K562 (cell line): Measurements from ENCODE around the gene MPC2. TPM values are rescaled to one million over a fixed set of nuclear protein-coding genes. Genes with fewer than 3 reads are reported as not detected.

Experiments used
- EP300 ChIP-seq: IDR thresholded peaks from 2 replicates; pipeline ENCODE4 v1.6.1; 2012; ENCODE audit warnings: low read length, improper control_type of control experiment
- EP400 ChIP-seq: fragments of 450-650 bp; IDR thresholded peaks from 2 replicates; pipeline ENCODE4 v1.6.1; 2017; ENCODE audit warnings: antibody characterized with exemption, mild to moderate bottlenecking, moderate library complexity
- ESRRB ChIP-seq: fragments of 250-450 bp; sonication (Bioruptor Pico); IDR thresholded peaks from 2 replicates; pipeline ENCODE4 v1.5.0; 2020; ENCODE audit warnings: mild to moderate bottlenecking, moderate library complexity, borderline replicate concordance
- FOXK2 ChIP-seq, 2 experiments: fragments of 450-650 bp; IDR thresholded peaks in 1 of 2; conservative IDR thresholded peaks in 1 of 2; 2 replicates each; pipeline ENCODE4 v1.6.1; 2016; ENCODE audit warnings: low read depth in 2 of 2, mild to moderate bottlenecking in 1 of 2
- FUS ChIP-seq: fragments of 200-400 bp; formaldehyde crosslinking; optimal IDR thresholded peaks from 2 replicates; pipeline ENCODE3; 2017; ENCODE audit warnings: low read depth, low read length
- JUN ChIP-seq, 2 experiments: sonication (generic) in 1 of 2; formaldehyde crosslinking in 1 of 2; IDR thresholded peaks; 2 replicates each; pipeline versions ENCODE4 v1.6.1 to v1.8.0; 2012 to 2022; ENCODE audit warnings: borderline replicate concordance in 2 of 2, mild to moderate bottlenecking in 2 of 2, improper control_type of control experiment in 1 of 2, low read depth in 1 of 2, low read length in 1 of 2, missing genetic modification reagents in 1 of 2
- NCOA1 ChIP-seq: fragments of 450-650 bp; IDR thresholded peaks from 2 replicates; pipeline ENCODE4 v1.6.1; 2016; ENCODE audit warnings: low read depth
- POLR2B ChIP-seq: fragments of 450-650 bp; IDR thresholded peaks from 2 replicates; pipeline ENCODE4 v1.6.1; 2018; ENCODE audit warnings: low read depth; ENCODE audit not compliant: partially characterized antibody
- ZNF121 ChIP-seq: sonication (generic); formaldehyde crosslinking; conservative IDR thresholded peaks from 2 replicates; pipeline ENCODE4 v1.8.0; 2022; ENCODE audit warnings: missing genetic modification reagents
- ZNF282 ChIP-seq: sonication (generic); formaldehyde crosslinking; IDR thresholded peaks from 2 replicates; pipeline ENCODE4 v1.8.1; 2023; ENCODE audit warnings: missing genetic modification reagents
- ZNF347 ChIP-seq: fragments of 450-650 bp; formaldehyde crosslinking; IDR thresholded peaks from 2 replicates; pipeline ENCODE4 v1.4.0; 2020; ENCODE audit warnings: low read depth, mild to moderate bottlenecking, moderate library complexity
- polyA plus RNA-seq, 8 experiments: library from polyadenylated mRNA; depleted of rRNA in 4 of 8; stranded (reverse) in 5 of 8; unstranded in 3 of 8; fragments of >200 nt; fragmentation: Nextera tagmentation in 2 of 8; fragmentation: Illumina TruSeq in 1 of 8; extraction: Ambion mirVana in 2 of 8; extraction: Trizol in 1 of 8; gene quantifications; 2 replicates each; pipeline versions ENCODE4 v1.2.1 to v1.2.3, GENCODE V29; 2011 to 2014; ENCODE audit warnings: inconsistent platforms in 1 of 8, missing spikeins in 1 of 8
- total RNA-seq, 7 experiments: library from RNA; depleted of rRNA in 6 of 7; stranded (reverse); fragments of >200 nt in 6 of 7; fragmentation: Illumina TruSeq in 2 of 7; extraction: Trizol in 2 of 7; gene quantifications; 2 replicates each; pipeline versions ENCODE4 v1.2.1 to v1.2.3, GENCODE V29; 2011 to 2021; ENCODE audit warnings: low replicate concordance in 1 of 7
- TF ChIP-seq, protein P1 (sequence below): sonication (generic); formaldehyde crosslinking; IDR thresholded peaks from 2 replicates; pipeline ENCODE4 v1.8.1; 2022; ENCODE audit warnings: missing genetic modification reagents
- TF ChIP-seq, protein P2 (sequence below): sonication (generic); formaldehyde crosslinking; IDR thresholded peaks from 2 replicates; pipeline ENCODE4 v1.9.0; 2022; ENCODE audit warnings: mild to moderate bottlenecking, missing genetic modification reagents
- TF ChIP-seq, protein P3 (sequence below), 2 experiments: fragments of 450-650 bp in 1 of 2; IDR thresholded peaks; 2 replicates each; pipeline ENCODE4 v1.6.1; 2011 to 2017; ENCODE audit warnings: low read depth in 2 of 2, antibody characterized with exemption in 1 of 2, borderline replicate concordance in 1 of 2, low read length in 1 of 2, mild to moderate bottlenecking in 1 of 2, mixed read lengths in 1 of 2; ENCODE audit not compliant: control insufficient read depth in 1 of 2
- TF ChIP-seq, protein P4 (sequence below): fragments of 250-450 bp; sonication (Bioruptor Pico); IDR thresholded peaks from 2 replicates; pipeline ENCODE4 v1.8.0; 2022; ENCODE audit warnings: moderate library complexity, mild to moderate bottlenecking, inconsistent platforms
- TF ChIP-seq, protein P5 (sequence below): fragments of 450-650 bp; IDR thresholded peaks from 2 replicates; pipeline ENCODE4 v1.6.1; 2016; ENCODE audit warnings: antibody characterized with exemption
- TF ChIP-seq, protein P6 (sequence below): fragments of 250-450 bp; sonication (Bioruptor Pico); IDR thresholded peaks from 2 replicates; pipeline ENCODE4 v1.5.0; 2021
- TF ChIP-seq, protein P7 (sequence below): sonication (generic); formaldehyde crosslinking; IDR thresholded peaks from 2 replicates; pipeline ENCODE4 v1.8.0; 2022; ENCODE audit warnings: mild to moderate bottlenecking, missing genetic modification reagents

Gene MPC2
- total and polyA plus RNA-seq, 9 of the 15 experiments (the other 6 are each of a cell fraction or from before 2014, with no cell fraction given) = 70.7 to 179 (median 144) TPM

DNA sequence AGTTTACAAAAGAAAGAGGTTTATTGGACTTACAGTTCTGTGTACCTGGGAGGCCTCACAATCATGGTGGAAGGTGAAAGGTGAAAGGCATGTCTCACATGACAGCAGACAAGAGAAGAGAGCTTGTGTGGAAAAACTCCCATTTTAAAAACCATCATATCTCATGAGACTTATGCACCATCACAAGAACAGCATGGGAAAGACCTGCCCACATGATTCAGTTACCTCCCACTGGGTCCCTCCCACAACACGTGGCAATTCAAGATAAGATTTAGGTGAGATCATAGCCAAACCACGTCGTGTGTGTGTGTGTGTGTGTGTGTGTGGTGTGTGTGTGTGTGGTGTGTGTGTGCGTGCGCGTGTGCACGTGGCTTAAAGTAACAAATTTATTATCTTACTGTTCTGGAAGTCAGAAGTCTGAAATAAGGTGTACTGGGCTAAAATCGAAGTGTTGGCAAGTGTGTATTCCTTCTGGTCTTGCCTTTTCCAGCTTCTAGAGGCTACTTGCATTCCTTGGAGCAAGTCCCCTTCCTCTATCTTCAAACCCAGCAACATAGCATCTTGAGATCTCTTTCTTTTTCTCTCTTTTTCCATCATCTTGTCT, 48.1 kb upstream of the MPC2 start (continued):
- no peak for TF ChIP-seq FUS
- TF ChIP-seq, protein P1, sequence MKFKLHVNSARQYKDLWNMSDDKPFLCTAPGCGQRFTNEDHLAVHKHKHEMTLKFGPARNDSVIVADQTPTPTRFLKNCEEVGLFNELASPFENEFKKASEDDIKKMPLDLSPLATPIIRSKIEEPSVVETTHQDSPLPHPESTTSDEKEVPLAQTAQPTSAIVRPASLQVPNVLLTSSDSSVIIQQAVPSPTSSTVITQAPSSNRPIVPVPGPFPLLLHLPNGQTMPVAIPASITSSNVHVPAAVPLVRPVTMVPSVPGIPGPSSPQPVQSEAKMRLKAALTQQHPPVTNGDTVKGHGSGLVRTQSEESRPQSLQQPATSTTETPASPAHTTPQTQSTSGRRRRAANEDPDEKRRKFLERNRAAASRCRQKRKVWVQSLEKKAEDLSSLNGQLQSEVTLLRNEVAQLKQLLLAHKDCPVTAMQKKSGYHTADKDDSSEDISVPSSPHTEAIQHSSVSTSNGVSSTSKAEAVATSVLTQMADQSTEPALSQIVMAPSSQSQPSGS (CRISPR knock-in tag) = peak; percentile 97
- TF ChIP-seq POLR2B = peak; percentile 73
- TF ChIP-seq ESRRB = no peak
- TF ChIP-seq ZNF282 (CRISPR knock-in tag) = no peak
- TF ChIP-seq, protein P2, sequence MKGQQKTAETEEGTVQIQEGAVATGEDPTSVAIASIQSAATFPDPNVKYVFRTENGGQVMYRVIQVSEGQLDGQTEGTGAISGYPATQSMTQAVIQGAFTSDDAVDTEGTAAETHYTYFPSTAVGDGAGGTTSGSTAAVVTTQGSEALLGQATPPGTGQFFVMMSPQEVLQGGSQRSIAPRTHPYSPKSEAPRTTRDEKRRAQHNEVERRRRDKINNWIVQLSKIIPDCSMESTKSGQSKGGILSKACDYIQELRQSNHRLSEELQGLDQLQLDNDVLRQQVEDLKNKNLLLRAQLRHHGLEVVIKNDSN = peak; percentile 98
- no peak for TF ChIP-seq ZNF121 (CRISPR knock-in tag)
- TF ChIP-seq, protein P3, sequence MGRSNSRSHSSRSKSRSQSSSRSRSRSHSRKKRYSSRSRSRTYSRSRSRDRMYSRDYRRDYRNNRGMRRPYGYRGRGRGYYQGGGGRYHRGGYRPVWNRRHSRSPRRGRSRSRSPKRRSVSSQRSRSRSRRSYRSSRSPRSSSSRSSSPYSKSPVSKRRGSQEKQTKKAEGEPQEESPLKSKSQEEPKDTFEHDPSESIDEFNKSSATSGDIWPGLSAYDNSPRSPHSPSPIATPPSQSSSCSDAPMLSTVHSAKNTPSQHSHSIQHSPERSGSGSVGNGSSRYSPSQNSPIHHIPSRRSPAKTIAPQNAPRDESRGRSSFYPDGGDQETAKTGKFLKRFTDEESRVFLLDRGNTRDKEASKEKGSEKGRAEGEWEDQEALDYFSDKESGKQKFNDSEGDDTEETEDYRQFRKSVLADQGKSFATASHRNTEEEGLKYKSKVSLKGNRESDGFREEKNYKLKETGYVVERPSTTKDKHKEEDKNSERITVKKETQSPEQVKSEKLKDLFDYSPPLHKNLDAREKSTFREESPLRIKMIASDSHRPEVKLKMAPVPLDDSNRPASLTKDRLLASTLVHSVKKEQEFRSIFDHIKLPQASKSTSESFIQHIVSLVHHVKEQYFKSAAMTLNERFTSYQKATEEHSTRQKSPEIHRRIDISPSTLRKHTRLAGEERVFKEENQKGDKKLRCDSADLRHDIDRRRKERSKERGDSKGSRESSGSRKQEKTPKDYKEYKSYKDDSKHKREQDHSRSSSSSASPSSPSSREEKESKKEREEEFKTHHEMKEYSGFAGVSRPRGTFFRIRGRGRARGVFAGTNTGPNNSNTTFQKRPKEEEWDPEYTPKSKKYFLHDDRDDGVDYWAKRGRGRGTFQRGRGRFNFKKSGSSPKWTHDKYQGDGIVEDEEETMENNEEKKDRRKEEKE (IDR thresholded peaks at IDR 0.05; ENCODE audit: borderline replicate concordance in 1 of 2, control insufficient read depth in 1 of 2, low read depth in 2 of 2, low read length in 1 of 2) = peak in 1 of 2 experiments; percentile 72; a peak in 1 of 4 replicates
- TF ChIP-seq ZNF347 (CRISPR knock-in tag) = no peak
- TF ChIP-seq, protein P4, sequence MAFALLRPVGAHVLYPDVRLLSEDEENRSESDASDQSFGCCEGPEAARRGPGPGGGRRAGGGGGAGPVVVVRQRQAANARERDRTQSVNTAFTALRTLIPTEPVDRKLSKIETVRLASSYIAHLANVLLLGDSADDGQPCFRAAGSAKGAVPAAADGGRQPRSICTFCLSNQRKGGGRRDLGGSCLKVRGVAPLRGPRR (CRISPR knock-in tag) = no peak
- peak; percentile 99 for TF ChIP-seq EP400
- TF ChIP-seq, protein P5, sequence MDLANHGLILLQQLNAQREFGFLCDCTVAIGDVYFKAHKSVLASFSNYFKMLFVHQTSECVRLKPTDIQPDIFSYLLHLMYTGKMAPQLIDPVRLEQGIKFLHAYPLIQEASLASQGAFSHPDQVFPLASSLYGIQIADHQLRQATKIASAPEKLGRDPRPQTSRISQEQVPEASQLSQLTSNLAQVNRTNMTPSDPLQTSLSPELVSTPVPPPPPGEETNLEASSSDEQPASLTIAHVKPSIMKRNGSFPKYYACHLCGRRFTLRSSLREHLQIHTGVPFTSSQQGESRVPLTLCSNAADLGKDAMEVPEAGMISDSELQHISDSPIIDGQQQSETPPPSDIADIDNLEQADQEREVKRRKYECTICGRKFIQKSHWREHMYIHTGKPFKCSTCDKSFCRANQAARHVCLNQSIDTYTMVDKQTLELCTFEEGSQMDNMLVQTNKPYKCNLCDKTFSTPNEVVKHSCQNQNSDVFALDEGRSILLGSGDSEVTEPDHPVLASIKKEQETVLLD = peak; percentile 86
- TF ChIP-seq FOXK2 (conservative IDR thresholded peaks at IDR 0.05 in 1 of 2, IDR thresholded peaks at IDR 0.05 in 1 of 2; ENCODE audit: low read depth in 2 of 2) = peak; percentile 91 to 95
- TF ChIP-seq JUN (IDR thresholded peaks at IDR 0.05; ENCODE audit: borderline replicate concordance, low read depth, low read length) = peak; percentile 99
- peak; percentile 100 for TF ChIP-seq JUN (CRISPR knock-in tag; IDR thresholded peaks at IDR 0.05; ENCODE audit: borderline replicate concordance)
- peak; percentile 91 for TF ChIP-seq EP300
- TF ChIP-seq, protein P6, sequence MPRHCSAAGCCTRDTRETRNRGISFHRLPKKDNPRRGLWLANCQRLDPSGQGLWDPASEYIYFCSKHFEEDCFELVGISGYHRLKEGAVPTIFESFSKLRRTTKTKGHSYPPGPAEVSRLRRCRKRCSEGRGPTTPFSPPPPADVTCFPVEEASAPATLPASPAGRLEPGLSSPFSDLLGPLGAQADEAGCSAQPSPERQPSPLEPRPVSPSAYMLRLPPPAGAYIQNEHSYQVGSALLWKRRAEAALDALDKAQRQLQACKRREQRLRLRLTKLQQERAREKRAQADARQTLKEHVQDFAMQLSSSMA (CRISPR knock-in tag) = no peak
- TF ChIP-seq NCOA1 = peak; percentile 83
- TF ChIP-seq, protein P7, sequence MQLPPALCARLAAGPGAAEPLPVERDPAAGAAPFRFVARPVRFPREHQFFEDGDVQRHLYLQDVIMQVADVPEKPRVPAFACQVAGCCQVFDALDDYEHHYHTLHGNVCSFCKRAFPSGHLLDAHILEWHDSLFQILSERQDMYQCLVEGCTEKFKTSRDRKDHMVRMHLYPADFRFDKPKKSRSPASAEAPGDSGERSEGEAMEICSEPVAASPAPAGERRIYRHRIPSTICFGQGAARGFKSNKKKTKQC (CRISPR knock-in tag) = peak; percentile 89
